Measurements from ENCODE around the gene FRA10AC1. TPM values are rescaled to one million over a fixed set of nuclear protein-coding genes. Genes with fewer than 3 reads are reported as not detected.

Gene FRA10AC1
- total RNA-seq, 1 experiment from 2014 or later: 21.6 TPM

DNA sequence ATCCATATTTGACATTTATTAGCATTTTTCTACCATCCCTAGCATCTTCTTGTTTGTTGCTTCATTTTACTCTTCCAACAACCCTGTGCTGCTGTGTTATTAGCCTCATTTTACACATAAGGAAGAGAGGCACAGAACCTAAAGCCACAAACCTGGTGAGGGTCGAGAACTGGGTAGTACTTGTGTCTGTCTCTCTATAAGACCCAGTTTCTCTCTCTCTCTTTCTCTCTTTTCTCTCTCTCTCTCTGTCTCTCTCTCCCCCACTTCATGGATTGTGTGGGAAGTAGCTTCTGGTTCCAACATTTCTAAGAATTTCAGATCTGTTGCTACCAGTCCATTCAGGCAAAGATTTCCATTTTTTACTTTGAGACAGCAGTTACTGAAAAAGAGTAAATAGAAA, 1.4 kb upstream of the FRA10AC1 start:
- TF ChIP-seq, protein P1, sequence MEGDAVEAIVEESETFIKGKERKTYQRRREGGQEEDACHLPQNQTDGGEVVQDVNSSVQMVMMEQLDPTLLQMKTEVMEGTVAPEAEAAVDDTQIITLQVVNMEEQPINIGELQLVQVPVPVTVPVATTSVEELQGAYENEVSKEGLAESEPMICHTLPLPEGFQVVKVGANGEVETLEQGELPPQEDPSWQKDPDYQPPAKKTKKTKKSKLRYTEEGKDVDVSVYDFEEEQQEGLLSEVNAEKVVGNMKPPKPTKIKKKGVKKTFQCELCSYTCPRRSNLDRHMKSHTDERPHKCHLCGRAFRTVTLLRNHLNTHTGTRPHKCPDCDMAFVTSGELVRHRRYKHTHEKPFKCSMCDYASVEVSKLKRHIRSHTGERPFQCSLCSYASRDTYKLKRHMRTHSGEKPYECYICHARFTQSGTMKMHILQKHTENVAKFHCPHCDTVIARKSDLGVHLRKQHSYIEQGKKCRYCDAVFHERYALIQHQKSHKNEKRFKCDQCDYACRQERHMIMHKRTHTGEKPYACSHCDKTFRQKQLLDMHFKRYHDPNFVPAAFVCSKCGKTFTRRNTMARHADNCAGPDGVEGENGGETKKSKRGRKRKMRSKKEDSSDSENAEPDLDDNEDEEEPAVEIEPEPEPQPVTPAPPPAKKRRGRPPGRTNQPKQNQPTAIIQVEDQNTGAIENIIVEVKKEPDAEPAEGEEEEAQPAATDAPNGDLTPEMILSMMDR (conservative IDR thresholded peaks at IDR 0.05; ENCODE audit: low read depth, low read length): no peak
- no peak for TF ChIP-seq EZH2 (IDR thresholded peaks at IDR 0.05; ENCODE audit: borderline replicate concordance, low read depth, low read length, poor library complexity, severe bottlenecking)
- Histone ChIP-seq H3K4me3 (ENCODE audit: low read depth, low read length, poor library complexity, severe bottlenecking) (no peak overlapping the region), H3K36me3 (ENCODE audit: insufficient read depth, low read length, poor library complexity, severe bottlenecking) (peaks cover 3% of the 10 kb centered on the region), H3K4me1 (ENCODE audit: insufficient read depth, low read length, poor library complexity, severe bottlenecking) (no peaks in the 10 kb centered on the region), H3K9me3 (ENCODE audit: low read depth, low read length, poor library complexity, severe bottlenecking) (no peaks in the 10 kb centered on the region), H3K27me3 (replicated peaks; ENCODE audit: insufficient read depth, low read depth, low read length, poor library complexity) (no peaks in the 10 kb centered on the region), H3K27ac (ENCODE audit: low read depth, low read length, poor library complexity, severe bottlenecking) (no peak overlapping the region)
- ChIA-PET CTCF (no interaction called here), POLR2A (ENCODE audit: low non-redundant PET) (interaction anchor here (0.6 kb wide), 1 partner anchor 494 kb away, joined by 9 read pairs; no protein-coding TSS in a partner anchor)
- no TSS peak for BruUV-seq (replicated peaks)
- DNase-seq (ENCODE audit: low spot score): no peak
- intact Hi-C loops (cut with micrococcal nuclease; ENCODE audit: unreplicated experiment): loop anchor here (2.0 kb wide), 1 partner anchor 113 kb away; no protein-coding TSS in a partner anchor

DNA sequence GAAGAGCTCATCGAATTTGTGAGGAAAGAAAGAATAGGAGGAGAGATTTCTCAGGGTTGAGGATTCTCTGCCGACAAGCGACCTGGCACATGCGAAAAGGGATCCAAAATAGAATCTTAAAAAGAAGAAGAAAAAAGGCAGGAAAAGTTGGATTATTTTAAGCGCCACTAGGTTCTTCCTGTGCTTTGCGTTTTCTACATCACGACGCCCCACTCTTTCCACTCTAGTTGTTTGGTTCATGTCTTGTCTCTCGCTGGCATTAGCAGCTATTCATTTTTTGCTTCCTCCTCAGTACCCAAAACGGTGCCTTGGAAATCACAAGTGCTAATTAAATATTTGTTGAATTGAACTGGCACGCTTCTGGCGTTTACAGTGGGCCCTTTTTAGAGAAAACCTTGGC, 674 bp upstream of the FRA10AC1 start:
- Histone ChIP-seq H3K36me3 (ENCODE audit: insufficient read depth, low read length, poor library complexity, severe bottlenecking) (peaks cover 6% of the 10 kb centered on the region), H3K9me3 (ENCODE audit: low read depth, low read length, poor library complexity, severe bottlenecking) (no peaks in the 10 kb centered on the region), H3K27me3 (replicated peaks; ENCODE audit: insufficient read depth, low read depth, low read length, poor library complexity) (no peaks in the 10 kb centered on the region), H3K4me1 (ENCODE audit: insufficient read depth, low read length, poor library complexity, severe bottlenecking) (no peaks in the 10 kb centered on the region), H3K27ac (ENCODE audit: low read depth, low read length, poor library complexity, severe bottlenecking) (peak overlapping the region; percentile 81), H3K4me3 (ENCODE audit: low read depth, low read length, poor library complexity, severe bottlenecking) (peak overlapping the region; percentile 74)
- intact Hi-C loops (cut with micrococcal nuclease; ENCODE audit: unreplicated experiment): loop anchor here (2.0 kb wide), 1 partner anchor 114 kb away; no protein-coding TSS in a partner anchor
- POLR2A ChIA-PET (ENCODE audit: low non-redundant PET): no interaction called here
- CTCF ChIA-PET: interaction anchor here (0.7 to 1.4 kb wide), 2 partner anchors 113 to 619 kb away, joined by 3 to 7 read pairs; no protein-coding TSS in a partner anchor
- TF ChIP-seq EZH2 (IDR thresholded peaks at IDR 0.05; ENCODE audit: borderline replicate concordance, low read depth, low read length, poor library complexity, severe bottlenecking): no peak
- TF ChIP-seq, protein P1 (conservative IDR thresholded peaks at IDR 0.05; ENCODE audit: low read depth, low read length): no peak
- DNase-seq (ENCODE audit: low spot score): no peak
- no TSS peak for BruUV-seq (replicated peaks)

DNA sequence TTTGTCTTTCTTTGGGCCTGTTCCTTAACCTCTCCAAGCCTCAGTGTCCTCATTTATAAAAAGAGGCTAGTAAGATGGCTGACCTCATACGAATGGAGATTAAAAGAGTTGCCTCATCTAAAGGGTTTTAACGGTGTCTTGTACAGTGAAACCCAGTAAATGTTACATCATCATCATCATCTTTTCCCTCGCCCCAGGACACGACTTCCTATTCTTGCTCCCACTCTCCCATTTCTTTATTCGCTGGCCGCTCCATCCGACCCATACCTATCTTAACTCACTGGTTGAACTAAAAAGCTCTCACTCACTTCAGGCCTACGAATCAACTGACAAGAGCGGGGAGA, 554 bp downstream of the FRA10AC1 start:
- Histone ChIP-seq H3K27me3 (replicated peaks; ENCODE audit: insufficient read depth, low read depth, low read length, poor library complexity) (no peaks in the 10 kb centered on the region), H3K4me1 (ENCODE audit: insufficient read depth, low read length, poor library complexity, severe bottlenecking) (no peaks in the 10 kb centered on the region), H3K36me3 (ENCODE audit: insufficient read depth, low read length, poor library complexity, severe bottlenecking) (peaks cover 13% of the 10 kb centered on the region), H3K9me3 (ENCODE audit: low read depth, low read length, poor library complexity, severe bottlenecking) (no peaks in the 10 kb centered on the region), H3K4me3 (ENCODE audit: low read depth, low read length, poor library complexity, severe bottlenecking) (peak overlapping the region; percentile 74), H3K27ac (ENCODE audit: low read depth, low read length, poor library complexity, severe bottlenecking) (peak overlapping the region; percentile 81)
- ChIA-PET POLR2A (ENCODE audit: low non-redundant PET) (no interaction called here), CTCF (interaction anchor here (0.7 to 1.4 kb wide), 2 partner anchors 114 to 219 kb away, joined by 6 to 7 read pairs; no protein-coding TSS in a partner anchor)
- TF ChIP-seq EZH2 (IDR thresholded peaks at IDR 0.05; ENCODE audit: borderline replicate concordance, low read depth, low read length, poor library complexity, severe bottlenecking): no peak
- TF ChIP-seq, protein P1 (conservative IDR thresholded peaks at IDR 0.05; ENCODE audit: low read depth, low read length): no peak
- BruUV-seq (replicated peaks): TSS peak; percentile 85
- intact Hi-C loops (cut with micrococcal nuclease; ENCODE audit: unreplicated experiment): loop anchor here (2.0 kb wide), 1 partner anchor 115 kb away; no protein-coding TSS in a partner anchor
- no peak for DNase-seq (ENCODE audit: low spot score)
